K562 (cell line): ENCODE data around the gene SOST. TPM values are rescaled to one million over a fixed set of nuclear protein-coding genes. Genes with fewer than 3 reads are reported as not detected.
A peak's percentile ranks its signal among the peaks of the same experiment; 100 is the strongest.

ENCODE experiments used
- ATAC-seq: fragments of 200-7000 bp; cut with Tn5 transposase; 3 replicates; pipeline ENCODE4 v1.9.1; 2020; ENCODE audit warnings: moderate library complexity
- BruUV-seq: library from RNA; stranded (reverse); fragments of 400-500 nt; replicated peaks from 2 replicates; lab custom pipeline; 2021; lab: Mats Ljungman, UMichigan
- CTCF ChIA-PET: fragments of 300-600 bp; formaldehyde crosslinking; extraction: SDS; loops from one replicate; lab custom pipeline; 2021; ENCODE audit warnings: low intra/inter-chr PET ratio; lab: Yijun Ruan, JAX
- POLR2A ChIA-PET: fragments of 300-600, 350-650 bp; sonication (Branson Sonifier 250); formaldehyde crosslinking; extraction: SDS; loops from one replicate; lab custom pipeline; 2021; ENCODE audit warnings: antibody characterized with exemption, inconsistent platforms; lab: Yijun Ruan, JAX
- DNase-seq, 4 experiments: peaks; one replicate each; pipeline versions ENCODE4 v3.0.0 to v3.0.0-alpha.2; 2011 to 2018; ENCODE audit warnings: low spot score in 3 of 4, mixed read lengths in 3 of 4; ENCODE audit errors: extremely low read depth in 1 of 4
- FAIRE-seq: peaks from 2 replicates; lab custom pipeline; 2011; peaks lifted over from hg19 to GRCh38; lab: Jason Lieb, UNC
- H2AFZ ChIP-seq: 2 replicates; pipeline ENCODE4 v1.6.0; 2011; ENCODE audit warnings: low read depth, low read length, control low read depth, inconsistent platforms
- H3K27ac ChIP-seq: fragments of 200-600 bp; 3 replicates; pipeline ENCODE4 v1.8.0; 2011; ENCODE audit warnings: low read depth, mild to moderate bottlenecking, control low read depth, inconsistent platforms, low read length, moderate library complexity, mixed read lengths; ENCODE audit errors: extremely low read depth
- H3K27me3 ChIP-seq, 2 experiments: fragments of 300-600 bp in 1 of 2; 2 replicates in 1 of 2; 3 replicates in 1 of 2; pipeline versions ENCODE4 v1.6.0 to v1.8.0; 2011; ENCODE audit warnings: inconsistent platforms in 2 of 2, low read length in 2 of 2, mild to moderate bottlenecking in 1 of 2, mixed read lengths in 1 of 2, moderate library complexity in 1 of 2; ENCODE audit not compliant: control insufficient read depth in 2 of 2, insufficient read depth in 2 of 2
- H3K36me3 ChIP-seq: fragments of 300-600 bp; 3 replicates; pipeline ENCODE4 v1.8.0; 2011; ENCODE audit warnings: mild to moderate bottlenecking, low read length, inconsistent platforms; ENCODE audit not compliant: control insufficient read depth, insufficient read depth
- H3K4me1 ChIP-seq, 2 experiments: fragments of 200-600 bp in 1 of 2; replicated peaks in 1 of 2; 2 replicates in 1 of 2; 3 replicates in 1 of 2; pipeline versions ENCODE4 v1.5.1 to v1.8.0; 2011; ENCODE audit warnings: inconsistent platforms in 2 of 2, low read length in 2 of 2, mild to moderate bottlenecking in 1 of 2, mixed read lengths in 1 of 2, moderate library complexity in 1 of 2; ENCODE audit not compliant: control insufficient read depth in 2 of 2, insufficient read depth in 2 of 2
- H3K4me2 ChIP-seq: 2 replicates; pipeline ENCODE4 v1.6.1; 2011; ENCODE audit warnings: low read length, control low read depth, inconsistent platforms, mixed read lengths; ENCODE audit not compliant: insufficient read depth
- H3K4me3 ChIP-seq: fragments of 200-600 bp; sonication (generic), shearing (Covaris generic); 2 replicates; pipeline ENCODE4 v1.5.1; 2016; ENCODE audit warnings: control low read depth, inconsistent platforms
- H3K79me2 ChIP-seq: fragments of 200-600 bp; 3 replicates; pipeline ENCODE4 v1.8.0; 2011; ENCODE audit warnings: low read length, inconsistent platforms; ENCODE audit not compliant: control insufficient read depth, insufficient read depth
- H3K9ac ChIP-seq, 2 experiments: 2 replicates each; pipeline versions ENCODE4 v1.6.0 to v1.6.1; 2011; ENCODE audit warnings: low read depth in 2 of 2, low read length in 2 of 2, control low read depth in 1 of 2, inconsistent platforms in 1 of 2, mild to moderate bottlenecking in 1 of 2, mixed read lengths in 1 of 2; ENCODE audit not compliant: insufficient read depth in 1 of 2
- H3K9me1 ChIP-seq: one replicate; pipeline ENCODE4 v1.6.0; 2011; ENCODE audit warnings: inconsistent platforms, mild to moderate bottlenecking, low read length, moderate library complexity; ENCODE audit not compliant: control insufficient read depth, insufficient read depth
- H3K9me3 ChIP-seq: replicated peaks from 2 replicates; pipeline ENCODE4 v1.5.1; 2011; ENCODE audit warnings: low read depth, low read length, inconsistent platforms; ENCODE audit not compliant: control insufficient read depth, insufficient read depth
- H4K20me1 ChIP-seq: replicated peaks from 2 replicates; pipeline ENCODE4 v1.6.1; 2011; ENCODE audit warnings: low read length, inconsistent platforms, mixed read lengths; ENCODE audit not compliant: control insufficient read depth, insufficient read depth
- EWSR1 ChIP-seq: fragments of 450-650 bp; IDR thresholded peaks from 2 replicates; pipeline ENCODE4 v1.6.1; 2018; ENCODE audit warnings: borderline replicate concordance, mild to moderate bottlenecking, low read depth, moderate library complexity; ENCODE audit not compliant: partially characterized antibody
- HDAC1 ChIP-seq, 2 experiments: fragments of 450-650 bp; IDR thresholded peaks; 2 replicates each; pipeline ENCODE4 v1.6.1; 2016 to 2017; ENCODE audit warnings: inconsistent platforms in 1 of 2, mild to moderate bottlenecking in 1 of 2, moderate library complexity in 1 of 2
- NBN ChIP-seq: fragments of 450-650 bp; IDR thresholded peaks from 2 replicates; pipeline ENCODE4 v1.6.1; 2016; ENCODE audit warnings: low read depth, mild to moderate bottlenecking
- RAD21 ChIP-seq, 2 experiments: fragments of 250-450 bp in 1 of 2; fragments of 450-650 bp in 1 of 2; sonication (Bioruptor Pico) in 1 of 2; formaldehyde crosslinking in 1 of 2; IDR thresholded peaks in 1 of 2; conservative IDR thresholded peaks in 1 of 2; 2 replicates each; pipeline versions ENCODE4 v1.4.0 to v1.8.0; 2020 to 2022; ENCODE audit warnings: mild to moderate bottlenecking in 2 of 2, moderate library complexity in 1 of 2
- RCOR1 ChIP-seq, 2 experiments: IDR thresholded peaks; 2 replicates each; pipeline ENCODE4 v1.6.1; 2012; ENCODE audit warnings: low read depth in 2 of 2, low read length in 2 of 2, borderline replicate concordance in 1 of 2, improper control_type of control experiment in 1 of 2
- TEAD1 ChIP-seq, 2 experiments: fragments of 450-650 bp in 1 of 2; sonication (generic) in 1 of 2; formaldehyde crosslinking; IDR thresholded peaks; 2 replicates each; pipeline versions ENCODE4 v1.4.0 to v1.8.0; 2020 to 2022; ENCODE audit warnings: mild to moderate bottlenecking in 2 of 2, missing genetic modification reagents in 1 of 2
- ZNF830 ChIP-seq: fragments of 250-450 bp; sonication (Bioruptor Pico); IDR thresholded peaks from 2 replicates; pipeline ENCODE4 v1.5.0; 2021; ENCODE audit warnings: mild to moderate bottlenecking
- WGBS: fragments of 100-300 bp; shearing (Covaris generic); methylation state at CpG from one replicate; pipeline ENCODE4 v1.1.6; 2016; ENCODE audit warnings: low coverage, mixed read lengths; ENCODE audit not compliant: insufficient coverage; ENCODE audit errors: missing lambda C conversion rate; 5-methylcytosine and 5-hydroxymethylcytosine counted together
- in situ Hi-C: fragments of 300-500 bp; cut with MboI; formaldehyde crosslinking; loops from 4 replicates; pipeline ENCODE4 v1.15.0; 2018; ENCODE audit warnings: inconsistent platforms, mixed read lengths
- intact Hi-C: fragments of 100-400 bp; cut with micrococcal nuclease; formaldehyde crosslinking; loops from 2 replicates; pipeline ENCODE4 v1.14.2; 2022
- polyA plus RNA-seq, 8 experiments: library from polyadenylated mRNA; depleted of rRNA in 4 of 8; stranded (reverse) in 5 of 8; unstranded in 3 of 8; fragments of >200 nt; fragmentation: Nextera tagmentation in 2 of 8; fragmentation: Illumina TruSeq in 1 of 8; extraction: Ambion mirVana in 2 of 8; extraction: Trizol in 1 of 8; gene quantifications; 2 replicates each; pipeline versions ENCODE4 v1.2.1 to v1.2.3, GENCODE V29; 2011 to 2014; ENCODE audit warnings: inconsistent platforms in 1 of 8, missing spikeins in 1 of 8
- total RNA-seq, 7 experiments: library from RNA; depleted of rRNA in 6 of 7; stranded (reverse); fragments of >200 nt in 6 of 7; fragmentation: Illumina TruSeq in 2 of 7; extraction: Trizol in 2 of 7; gene quantifications; 2 replicates each; pipeline versions ENCODE4 v1.2.1 to v1.2.3, GENCODE V29; 2011 to 2021; ENCODE audit warnings: low replicate concordance in 1 of 7
- TF ChIP-seq, protein P1 (sequence below), 2 experiments: fragments of 450-650 bp in 1 of 2; sonication (generic) in 1 of 2; formaldehyde crosslinking; conservative IDR thresholded peaks; 2 replicates each; pipeline versions ENCODE4 v1.4.0 to v1.8.1; 2020 to 2022; ENCODE audit warnings: mild to moderate bottlenecking in 1 of 2, missing genetic modification reagents in 1 of 2
- TF ChIP-seq, protein P2 (sequence below): fragments of 450-650 bp; formaldehyde crosslinking; IDR thresholded peaks from 2 replicates; pipeline ENCODE4 v1.4.0; 2020; ENCODE audit warnings: mild to moderate bottlenecking, moderate library complexity
- TF ChIP-seq, protein P3 (sequence below): fragments of 250-450 bp; sonication (Bioruptor Pico); IDR thresholded peaks from 2 replicates; pipeline ENCODE4 v1.8.0; 2022; ENCODE audit warnings: inconsistent platforms
- TF ChIP-seq, protein P4 (sequence below): sonication (generic); formaldehyde crosslinking; IDR thresholded peaks from 2 replicates; pipeline ENCODE4 v1.8.1; 2023; ENCODE audit warnings: mild to moderate bottlenecking, missing genetic modification reagents

Gene SOST
- total and polyA plus RNA-seq, 9 of the 15 experiments (the other 6 are each of a cell fraction or from before 2014, with no cell fraction given): not detected

DNA sequence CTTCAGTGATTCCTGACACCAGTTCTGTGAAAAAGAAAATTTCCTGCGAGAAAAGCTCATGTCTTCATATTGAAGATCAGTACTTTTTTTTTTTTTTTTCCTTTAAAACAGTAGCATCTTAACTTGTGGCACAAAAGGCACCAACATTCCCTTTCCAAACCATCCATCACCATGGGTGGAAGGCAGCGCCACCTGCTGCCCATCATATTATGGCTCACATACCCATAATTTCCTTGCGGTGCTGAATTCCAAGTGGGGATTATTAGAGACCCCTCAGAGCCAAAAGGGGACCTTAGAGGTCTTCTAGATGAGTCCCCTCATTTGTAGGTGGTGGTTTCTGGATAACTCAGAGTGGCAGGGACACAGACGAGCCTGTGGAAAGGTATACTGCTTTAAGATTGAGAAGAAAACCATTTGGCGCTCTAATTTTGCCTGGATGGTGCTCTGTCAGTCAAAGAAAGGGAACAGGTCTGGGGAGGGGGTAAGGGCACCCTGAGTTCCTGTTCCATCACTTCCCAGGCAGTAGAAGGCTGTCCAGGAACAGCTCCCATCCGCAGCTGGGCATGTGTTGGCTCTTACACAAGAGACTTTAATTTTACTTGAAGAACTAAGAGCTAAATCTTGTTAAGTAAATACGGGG lies 7.9 kb upstream of the SOST start:
- Histone ChIP-seq H3K4me3 (no peak overlapping the region), H3K27me3 (peaks cover 3 to 10% of the 10 kb centered on the region in 2 experiments; a peak in 3 of 5 replicates), H3K36me3 (peaks cover 9% of the 10 kb centered on the region; the same call in 1 of the 3 replicates), H3K27ac (no peak overlapping the region), H3K9me3 (no peaks in the 10 kb centered on the region), H3K9ac (no peak overlapping the region), H3K4me2 (no peak overlapping the region), H2AFZ (no peak overlapping the region), H3K79me2 (no peaks in the 10 kb centered on the region), H3K9me1 (no peaks in the 10 kb centered on the region), H4K20me1 (peaks cover 5% of the 10 kb centered on the region; the same call in 1 of the 2 replicates), H3K4me1 (peaks cover 0 to 3% of the 10 kb centered on the region in 2 experiments; a peak in 3 of 5 replicates)
- intact Hi-C loops: no loop called here
- ChIA-PET POLR2A (interaction anchor here (0.6 to 1.2 kb wide), 4 partner anchors 72 to 354 kb away, joined by 3 to 4 read pairs (median 3); no protein-coding TSS in a partner anchor), CTCF (interaction anchor here (0.7 to 11.2 kb wide), 6 partner anchors 73 to 222 kb away, joined by 3 to 310 read pairs (median 4); no protein-coding TSS in a partner anchor)
- ATAC-seq: peak; percentile 76
- peak; percentile 63 to 74 (median 67) for DNase-seq
- in situ Hi-C loops: no loop called here
- no TSS peak for BruUV-seq
- whole genome bisulfite sequencing: 23% methylated on average over 7 of the region's 7 CpGs
- FAIRE-seq: peak; percentile 94
- peak in 1 of 2 experiments; percentile 52; a peak in 1 of 4 replicates for TF ChIP-seq RCOR1 (IDR thresholded peaks at IDR 0.05; ENCODE audit: borderline replicate concordance in 1 of 2, low read depth in 2 of 2, low read length in 2 of 2)
- TF ChIP-seq, protein P1, sequence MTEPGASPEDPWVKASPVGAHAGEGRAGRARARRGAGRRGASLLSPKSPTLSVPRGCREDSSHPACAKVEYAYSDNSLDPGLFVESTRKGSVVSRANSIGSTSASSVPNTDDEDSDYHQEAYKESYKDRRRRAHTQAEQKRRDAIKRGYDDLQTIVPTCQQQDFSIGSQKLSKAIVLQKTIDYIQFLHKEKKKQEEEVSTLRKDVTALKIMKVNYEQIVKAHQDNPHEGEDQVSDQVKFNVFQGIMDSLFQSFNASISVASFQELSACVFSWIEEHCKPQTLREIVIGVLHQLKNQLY (CRISPR knock-in tag; conservative IDR thresholded peaks at IDR 0.05): no peak
- TF ChIP-seq, protein P2, sequence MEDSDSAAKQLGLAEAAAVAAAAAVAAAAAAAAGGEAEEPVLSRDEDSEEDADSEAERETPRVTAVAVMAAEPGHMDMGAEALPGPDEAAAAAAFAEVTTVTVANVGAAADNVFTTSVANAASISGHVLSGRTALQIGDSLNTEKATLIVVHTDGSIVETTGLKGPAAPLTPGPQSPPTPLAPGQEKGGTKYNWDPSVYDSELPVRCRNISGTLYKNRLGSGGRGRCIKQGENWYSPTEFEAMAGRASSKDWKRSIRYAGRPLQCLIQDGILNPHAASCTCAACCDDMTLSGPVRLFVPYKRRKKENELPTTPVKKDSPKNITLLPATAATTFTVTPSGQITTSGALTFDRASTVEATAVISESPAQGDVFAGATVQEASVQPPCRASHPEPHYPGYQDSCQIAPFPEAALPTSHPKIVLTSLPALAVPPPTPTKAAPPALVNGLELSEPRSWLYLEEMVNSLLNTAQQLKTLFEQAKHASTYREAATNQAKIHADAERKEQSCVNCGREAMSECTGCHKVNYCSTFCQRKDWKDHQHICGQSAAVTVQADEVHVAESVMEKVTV: 0 out of 2 replicates have a peak, but pooled peaks have one; percentile 8
- TF ChIP-seq TEAD1 (CRISPR knock-in tag; IDR thresholded peaks at IDR 0.05): 0 out of 4 replicates have a peak, but pooled peaks of 1 of the 2 experiments have one; percentile 38
- no peak for TF ChIP-seq HDAC1 (IDR thresholded peaks at IDR 0.05)
- no peak for TF ChIP-seq ZNF830 (CRISPR knock-in tag)
- TF ChIP-seq, protein P3, sequence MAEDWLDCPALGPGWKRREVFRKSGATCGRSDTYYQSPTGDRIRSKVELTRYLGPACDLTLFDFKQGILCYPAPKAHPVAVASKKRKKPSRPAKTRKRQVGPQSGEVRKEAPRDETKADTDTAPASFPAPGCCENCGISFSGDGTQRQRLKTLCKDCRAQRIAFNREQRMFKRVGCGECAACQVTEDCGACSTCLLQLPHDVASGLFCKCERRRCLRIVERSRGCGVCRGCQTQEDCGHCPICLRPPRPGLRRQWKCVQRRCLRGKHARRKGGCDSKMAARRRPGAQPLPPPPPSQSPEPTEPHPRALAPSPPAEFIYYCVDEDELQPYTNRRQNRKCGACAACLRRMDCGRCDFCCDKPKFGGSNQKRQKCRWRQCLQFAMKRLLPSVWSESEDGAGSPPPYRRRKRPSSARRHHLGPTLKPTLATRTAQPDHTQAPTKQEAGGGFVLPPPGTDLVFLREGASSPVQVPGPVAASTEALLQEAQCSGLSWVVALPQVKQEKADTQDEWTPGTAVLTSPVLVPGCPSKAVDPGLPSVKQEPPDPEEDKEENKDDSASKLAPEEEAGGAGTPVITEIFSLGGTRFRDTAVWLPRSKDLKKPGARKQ: no peak
- no peak for TF ChIP-seq EWSR1
- TF ChIP-seq NBN: no peak
- TF ChIP-seq, protein P4, sequence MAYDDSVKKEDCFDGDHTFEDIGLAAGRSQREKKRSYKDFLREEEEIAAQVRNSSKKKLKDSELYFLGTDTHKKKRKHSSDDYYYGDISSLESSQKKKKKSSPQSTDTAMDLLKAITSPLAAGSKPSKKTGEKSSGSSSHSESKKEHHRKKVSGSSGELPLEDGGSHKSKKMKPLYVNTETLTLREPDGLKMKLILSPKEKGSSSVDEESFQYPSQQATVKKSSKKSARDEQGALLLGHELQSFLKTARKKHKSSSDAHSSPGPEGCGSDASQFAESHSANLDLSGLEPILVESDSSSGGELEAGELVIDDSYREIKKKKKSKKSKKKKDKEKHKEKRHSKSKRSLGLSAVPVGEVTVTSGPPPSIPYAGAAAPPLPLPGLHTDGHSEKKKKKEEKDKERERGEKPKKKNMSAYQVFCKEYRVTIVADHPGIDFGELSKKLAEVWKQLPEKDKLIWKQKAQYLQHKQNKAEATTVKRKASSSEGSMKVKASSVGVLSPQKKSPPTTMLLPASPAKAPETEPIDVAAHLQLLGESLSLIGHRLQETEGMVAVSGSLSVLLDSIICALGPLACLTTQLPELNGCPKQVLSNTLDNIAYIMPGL: no peak
- TF ChIP-seq RAD21 (CRISPR knock-in tag; conservative IDR thresholded peaks at IDR 0.05 in 1 of 2, IDR thresholded peaks at IDR 0.05 in 1 of 2): peak in 1 of 2 experiments; percentile 38; a peak in 2 of 4 replicates
